HUES6 (cell line): ENCODE measurements around the gene ETS1.

Experiments
- H3K27ac ChIP-seq: 2 replicates; pipeline ENCODE4 v1.7.0; 2013; ENCODE audit warnings: low read depth, mild to moderate bottlenecking, low read length, inconsistent platforms
- H3K27me3 ChIP-seq: 2 replicates; pipeline ENCODE4 v1.6.1; 2013; ENCODE audit warnings: low read length; ENCODE audit not compliant: control insufficient read depth, insufficient read depth
- H3K36me3 ChIP-seq: 2 replicates; pipeline ENCODE4 v1.6.1; 2013; ENCODE audit warnings: low read length; ENCODE audit not compliant: control insufficient read depth, insufficient read depth
- H3K4me1 ChIP-seq: 2 replicates; pipeline ENCODE4 v1.6.1; 2013; ENCODE audit warnings: low read length; ENCODE audit not compliant: control insufficient read depth, insufficient read depth
- H3K4me3 ChIP-seq: 2 replicates; pipeline ENCODE4 v1.5.1; 2013; ENCODE audit warnings: low read depth, low read length
- H3K9ac ChIP-seq: one replicate; pipeline ENCODE4 v1.6.1; 2013; ENCODE audit warnings: mild to moderate bottlenecking, low read length
- H3K9me3 ChIP-seq: 2 replicates; pipeline ENCODE4 v1.6.1; 2013; ENCODE audit warnings: low read depth, low read length; ENCODE audit not compliant: control insufficient read depth, insufficient read depth

The ETS1 gene

GRCh38 chr11:128603752-128604414 is 16.5 kb upstream of the ETS1 start:
- Histone ChIP-seq H3K9ac (no peak overlapping the region), H3K4me1 (peaks cover 12% of the 10 kb centered on the region), H3K4me3 (no peak overlapping the region), H3K9me3 (no peaks in the 10 kb centered on the region), H3K36me3 (no peaks in the 10 kb centered on the region), H3K27me3 (no peaks in the 10 kb centered on the region), H3K27ac (no peak overlapping the region)

- Histone ChIP-seq H3K27me3 (no peaks in the 10 kb centered on the region), H3K9ac (no peak overlapping the region), H3K36me3 (no peaks in the 10 kb centered on the region), H3K4me3 (no peak overlapping the region), H3K27ac (no peak overlapping the region), H3K9me3 (no peaks in the 10 kb centered on the region), H3K4me1 (peaks cover 17% of the 10 kb centered on the region)
Measured at GRCh38 chr11:128603003-128603696, 15.8 kb upstream of the ETS1 start.

GRCh38 chr11:128599729-128600128 is 12.4 kb upstream of the ETS1 start:
- Histone ChIP-seq H3K36me3 (no peaks in the 10 kb centered on the region), H3K4me3 (no peak overlapping the region), H3K27ac (no peak overlapping the region), H3K9ac (no peak overlapping the region), H3K4me1 (peaks cover 34% of the 10 kb centered on the region), H3K9me3 (no peaks in the 10 kb centered on the region), H3K27me3 (no peaks in the 10 kb centered on the region)

GRCh38 chr11:128598506-128599150 is 11.3 kb upstream of the ETS1 start:
- no peak overlapping the region for H3K9ac ChIP-seq
- H3K27me3 ChIP-seq, result no peaks in the 10 kb centered on the region
- no peaks in the 10 kb centered on the region for H3K36me3 ChIP-seq
- no peak overlapping the region for H3K27ac ChIP-seq
- H3K4me3 ChIP-seq, result no peak overlapping the region
- peaks cover 41% of the 10 kb centered on the region for H3K4me1 ChIP-seq
- H3K9me3 ChIP-seq, result no peaks in the 10 kb centered on the region

- H3K27me3 ChIP-seq, result no peaks in the 10 kb centered on the region
- no peak overlapping the region for H3K27ac ChIP-seq
Measured at GRCh38 chr11:128598096-128598495, 10.7 kb upstream of the ETS1 start.

GRCh38 chr11:128597209-128597608 is 9.9 kb upstream of the ETS1 start:
- no peak overlapping the region for H3K4me3 ChIP-seq
- no peaks in the 10 kb centered on the region for H3K27me3 ChIP-seq
- H3K9me3 ChIP-seq, result no peaks in the 10 kb centered on the region
- H3K4me1 ChIP-seq, result peaks cover 52% of the 10 kb centered on the region
- no peaks in the 10 kb centered on the region for H3K36me3 ChIP-seq
- H3K9ac ChIP-seq, result no peak overlapping the region
- no peak overlapping the region for H3K27ac ChIP-seq

More at GRCh38 chr11:128598096-128598495, 10.7 kb upstream of the ETS1 start:
- Histone ChIP-seq H3K4me1 (peaks cover 45% of the 10 kb centered on the region), H3K9ac (no peak overlapping the region), H3K4me3 (no peak overlapping the region), H3K36me3 (no peaks in the 10 kb centered on the region), H3K9me3 (no peaks in the 10 kb centered on the region)

GRCh38 chr11:128596250-128596649 is 8.9 kb upstream of the ETS1 start:
- Histone ChIP-seq H3K4me1 (peaks cover 53% of the 10 kb centered on the region), H3K4me3 (no peak overlapping the region), H3K27me3 (no peaks in the 10 kb centered on the region), H3K36me3 (no peaks in the 10 kb centered on the region), H3K9ac (no peak overlapping the region), H3K9me3 (no peaks in the 10 kb centered on the region), H3K27ac (no peak overlapping the region)

- H3K9ac ChIP-seq, result no peak overlapping the region
- no peak overlapping the region for H3K27ac ChIP-seq
- H3K4me1 ChIP-seq, result peaks cover 55% of the 10 kb centered on the region
- H3K4me3 ChIP-seq, result no peak overlapping the region
- H3K9me3 ChIP-seq, result no peaks in the 10 kb centered on the region
- no peaks in the 10 kb centered on the region for H3K36me3 ChIP-seq
- no peaks in the 10 kb centered on the region for H3K27me3 ChIP-seq
Measured at GRCh38 chr11:128595775-128596174, 8.4 kb upstream of the ETS1 start.

- H3K4me3 ChIP-seq, result no peak overlapping the region
- no peak overlapping the region for H3K9ac ChIP-seq
- no peaks in the 10 kb centered on the region for H3K27me3 ChIP-seq
- H3K27ac ChIP-seq, result no peak overlapping the region
- H3K36me3 ChIP-seq, result no peaks in the 10 kb centered on the region
- no peaks in the 10 kb centered on the region for H3K9me3 ChIP-seq
- H3K4me1 ChIP-seq, result peaks cover 56% of the 10 kb centered on the region
Measured at GRCh38 chr11:128595221-128595620, 7.9 kb upstream of the ETS1 start.

- Histone ChIP-seq H3K4me3 (no peak overlapping the region), H3K9me3 (no peaks in the 10 kb centered on the region), H3K27ac (no peak overlapping the region), H3K4me1 (peaks cover 56% of the 10 kb centered on the region), H3K9ac (no peak overlapping the region), H3K36me3 (no peaks in the 10 kb centered on the region), H3K27me3 (no peaks in the 10 kb centered on the region)
Measured at GRCh38 chr11:128594226-128594625, 6.9 kb upstream of the ETS1 start.

GRCh38 chr11:128593281-128593680 is 5.9 kb upstream of the ETS1 start:
- Histone ChIP-seq H3K9ac (no peak overlapping the region), H3K4me3 (no peak overlapping the region), H3K36me3 (no peaks in the 10 kb centered on the region), H3K9me3 (no peaks in the 10 kb centered on the region), H3K4me1 (peaks cover 50% of the 10 kb centered on the region), H3K27ac (peak overlapping the region; percentile 42; the same call in 1 of the 2 replicates), H3K27me3 (no peaks in the 10 kb centered on the region)
